Transverse colon (tissue), 4 donors: ENCODE data around the gene TRIOBP.

ENCODE experiments used
- POLR2AphosphoS5 ChIP-seq, 3 donors: sonication (generic); formaldehyde crosslinking; IDR thresholded peaks; one replicate each; pipeline ENCODE4 v1.6.1; 2016; ENCODE audit warnings: antibody characterized with exemption in 3 of 3
- TF ChIP-seq, protein P1 (sequence below), 5 experiments: fragments of 200-600 bp in 3 of 5; fragments of 450-650 bp in 2 of 5; sonication (generic) in 3 of 5; IDR thresholded peaks; 1 replicate in 2 of 5; 2 replicates in 3 of 5; pipeline ENCODE4 v1.5.1; 2016 to 2017; ENCODE audit warnings: antibody characterized with exemption in 5 of 5, inconsistent platforms in 3 of 5, mild to moderate bottlenecking in 2 of 5, moderate library complexity in 1 of 5

GRCh38 chr22:37716708-37717107 lies 19.9 kb downstream of the TRIOBP start:
- TF ChIP-seq, protein P1, sequence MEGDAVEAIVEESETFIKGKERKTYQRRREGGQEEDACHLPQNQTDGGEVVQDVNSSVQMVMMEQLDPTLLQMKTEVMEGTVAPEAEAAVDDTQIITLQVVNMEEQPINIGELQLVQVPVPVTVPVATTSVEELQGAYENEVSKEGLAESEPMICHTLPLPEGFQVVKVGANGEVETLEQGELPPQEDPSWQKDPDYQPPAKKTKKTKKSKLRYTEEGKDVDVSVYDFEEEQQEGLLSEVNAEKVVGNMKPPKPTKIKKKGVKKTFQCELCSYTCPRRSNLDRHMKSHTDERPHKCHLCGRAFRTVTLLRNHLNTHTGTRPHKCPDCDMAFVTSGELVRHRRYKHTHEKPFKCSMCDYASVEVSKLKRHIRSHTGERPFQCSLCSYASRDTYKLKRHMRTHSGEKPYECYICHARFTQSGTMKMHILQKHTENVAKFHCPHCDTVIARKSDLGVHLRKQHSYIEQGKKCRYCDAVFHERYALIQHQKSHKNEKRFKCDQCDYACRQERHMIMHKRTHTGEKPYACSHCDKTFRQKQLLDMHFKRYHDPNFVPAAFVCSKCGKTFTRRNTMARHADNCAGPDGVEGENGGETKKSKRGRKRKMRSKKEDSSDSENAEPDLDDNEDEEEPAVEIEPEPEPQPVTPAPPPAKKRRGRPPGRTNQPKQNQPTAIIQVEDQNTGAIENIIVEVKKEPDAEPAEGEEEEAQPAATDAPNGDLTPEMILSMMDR (IDR thresholded peaks at IDR 0.05), result no peak
- no peak for TF ChIP-seq POLR2AphosphoS5 (IDR thresholded peaks at IDR 0.05)
